DMS79 (cell line): ENCODE results near the gene KRTAP4-6.
"Not testable (repeated sequence)": the region's sequence is repeated elsewhere in the genome, so short reads cannot be mapped to it uniquely, and the experiment has no call there.

Source experiments
- DNase-seq: peaks from one replicate; lab custom pipeline; 2025; lab: John Stamatoyannopoulos, UW

The KRTAP4-6 gene

DNA sequence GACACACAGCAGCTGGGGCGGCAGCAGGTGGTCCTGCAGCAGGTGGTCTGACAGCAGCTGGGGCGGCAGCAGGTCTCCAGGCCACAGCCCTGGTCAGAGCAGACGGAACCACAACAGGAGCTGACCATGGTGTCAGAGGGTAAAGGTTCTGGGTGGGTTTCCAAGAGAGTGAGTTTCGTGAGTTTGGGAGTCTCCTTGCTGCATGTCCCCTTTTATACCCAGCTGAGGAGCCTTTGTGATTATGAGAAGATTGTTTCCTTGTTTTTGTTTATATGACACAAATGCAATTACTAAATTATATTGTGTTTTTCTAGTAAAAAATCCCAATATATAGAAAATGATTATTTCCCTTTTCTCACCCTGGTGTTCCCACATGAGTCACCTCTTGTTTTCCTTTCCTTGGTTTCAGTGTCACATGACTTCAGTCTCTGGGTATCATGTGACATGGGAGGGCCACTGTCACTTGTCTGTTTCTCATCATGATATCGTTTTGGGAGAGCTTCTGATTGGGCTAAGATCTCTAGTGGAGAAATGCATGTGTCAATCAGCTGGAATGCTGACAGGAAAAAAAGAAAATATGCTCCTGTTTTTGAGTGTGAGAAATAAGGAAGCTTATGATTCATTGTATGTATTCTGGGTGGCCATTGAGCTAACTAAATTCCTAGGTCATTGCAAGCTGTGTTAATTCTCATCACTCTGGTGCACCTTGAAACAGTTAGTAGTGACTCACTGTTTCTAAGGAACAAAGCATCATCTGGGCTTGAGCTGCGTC is at the start of gene KRTAP4-6:
TSS of gene KRTAP4-6 (minus strand) at position 185 of the 772 bp plus-strand sequence. CDS start at position 128, 57 bp downstream.
- DNase-seq, result no peak

DNA sequence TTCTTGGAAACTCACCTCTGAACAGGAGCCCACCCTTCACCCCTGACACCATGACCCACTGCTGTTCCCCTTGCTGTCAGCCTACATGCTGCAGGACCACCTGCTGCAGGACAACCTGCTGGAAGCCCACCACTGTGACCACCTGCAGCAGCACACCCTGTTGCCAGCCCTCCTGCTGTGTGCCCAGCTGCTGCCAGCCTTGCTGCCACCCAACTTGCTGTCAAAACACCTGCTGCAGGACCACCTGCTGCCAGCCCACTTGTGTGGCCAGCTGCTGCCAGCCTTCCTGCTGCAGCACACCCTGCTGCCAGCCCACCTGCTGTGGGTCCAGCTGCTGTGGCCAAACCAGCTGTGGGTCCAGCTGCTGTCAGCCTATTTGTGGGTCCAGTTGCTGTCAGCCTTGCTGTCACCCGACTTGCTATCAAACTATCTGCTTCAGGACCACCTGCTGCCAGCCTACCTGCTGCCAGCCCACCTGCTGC is 49.5 kb upstream of the KRTAP4-6 start, which contains the start of gene KRTAP9-1:
TSS of gene KRTAP9-1 (plus strand) at position 51 of the 482 bp plus-strand sequence. CDS start at position 51, 0 bp downstream.
- DNase-seq, result not testable (repeated sequence)

DNA sequence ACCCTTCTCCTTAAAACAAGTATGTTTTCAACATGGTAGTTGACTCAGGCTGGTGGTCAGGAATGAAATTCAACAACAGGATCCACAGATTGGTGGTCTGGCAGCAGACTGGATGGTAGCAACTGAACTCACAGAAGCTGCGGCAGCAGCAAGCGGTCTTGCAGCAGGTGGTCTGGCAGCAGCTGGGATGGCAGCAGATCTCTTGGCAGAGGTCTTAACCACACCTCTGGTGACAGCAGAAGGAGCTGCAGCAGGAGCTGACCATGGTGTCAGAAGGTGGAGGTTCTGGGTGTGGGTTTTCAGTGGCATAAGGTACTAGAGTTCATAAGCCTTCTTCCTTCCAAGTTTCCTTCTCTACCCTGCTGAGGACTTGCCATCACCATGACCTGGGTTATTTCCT is 46.5 kb upstream of the KRTAP4-6 start:
- DNase-seq, result no peak

DNA sequence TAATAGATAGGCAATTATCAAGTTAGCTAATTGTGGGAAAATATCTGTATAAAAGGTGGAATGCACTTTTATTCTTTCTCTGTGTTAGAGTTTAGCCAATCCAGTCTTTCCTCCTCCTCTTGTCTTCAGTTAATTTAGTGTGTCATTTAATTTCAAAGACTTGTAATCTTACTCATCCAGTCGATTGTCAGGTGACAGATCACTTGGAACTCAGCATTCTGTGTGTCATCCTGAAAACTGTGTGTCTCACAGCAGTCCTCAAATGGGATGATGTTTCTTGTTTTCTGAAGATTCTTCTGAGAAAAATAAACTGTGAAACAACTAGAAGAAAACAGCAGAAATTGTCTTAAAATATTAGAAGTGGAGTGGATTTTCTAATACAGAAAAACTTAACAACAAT is 44.7 kb upstream of the KRTAP4-6 start:
- no peak for DNase-seq

DNA sequence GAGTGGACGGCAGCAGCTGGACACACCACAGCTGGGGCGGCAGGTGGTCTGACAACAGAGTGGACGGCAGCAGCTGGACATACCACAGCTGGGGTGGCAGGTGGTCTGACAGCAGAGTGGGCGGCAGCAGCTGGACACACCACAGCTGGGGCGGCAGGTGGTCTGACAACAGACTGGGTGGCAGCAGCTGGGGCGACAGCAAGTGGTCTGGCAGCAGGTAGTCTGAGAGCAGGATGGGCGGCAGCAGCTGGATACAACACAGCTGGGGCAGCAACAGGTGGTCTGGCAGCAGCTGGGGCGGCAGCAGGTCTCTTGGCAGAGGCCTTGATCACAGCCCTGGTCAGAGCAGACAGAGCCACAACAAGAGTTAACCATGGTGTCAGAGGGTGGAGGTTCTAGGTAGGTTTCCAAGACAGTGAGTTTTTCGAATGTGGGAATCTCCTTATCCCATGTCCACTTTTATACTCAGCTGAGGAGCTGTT is 44.2 kb upstream of the KRTAP4-6 start, which contains the start of gene KRTAP4-1:
TSS of gene KRTAP4-1 (minus strand) at position 432 of the 482 bp plus-strand sequence. CDS start at position 375, 57 bp downstream.
- no peak for DNase-seq

DNA sequence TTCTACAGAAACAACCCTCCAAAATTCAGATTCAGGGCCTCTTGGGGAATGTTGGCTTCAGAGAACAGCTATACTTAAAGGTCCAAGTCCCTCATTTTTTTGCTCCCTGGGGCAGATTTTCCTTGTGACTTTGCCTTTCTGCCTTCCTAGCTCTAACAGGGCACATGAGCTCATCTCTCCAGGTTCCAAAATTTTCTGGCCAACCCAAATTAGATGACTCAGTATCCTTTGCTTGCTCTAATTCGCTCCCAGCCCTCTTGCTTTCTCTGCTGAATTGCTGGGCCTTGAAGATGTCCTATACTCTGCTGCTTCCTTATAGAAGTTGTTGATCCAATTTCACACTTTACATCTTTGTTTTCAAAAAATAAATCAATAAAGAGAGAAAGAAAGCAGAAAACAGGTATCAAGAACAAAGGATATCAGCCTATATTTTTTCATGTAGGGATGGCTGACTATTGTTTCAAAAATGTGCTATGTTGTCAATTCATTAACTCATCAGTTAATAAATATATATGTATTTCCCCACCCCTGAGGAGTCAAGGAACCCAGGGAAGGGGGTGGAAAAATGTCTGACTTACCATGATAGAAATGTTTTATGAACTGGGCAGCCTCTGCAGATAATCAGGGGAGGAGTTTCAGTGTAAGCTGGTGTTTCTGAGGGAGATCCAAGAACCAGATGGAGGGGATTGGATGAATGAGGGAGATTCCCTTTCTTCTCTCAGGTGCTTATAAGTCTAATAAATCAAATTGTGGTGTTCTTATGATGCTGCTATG is 38.7 kb upstream of the KRTAP4-6 start:
- DNase-seq, result no peak

DNA sequence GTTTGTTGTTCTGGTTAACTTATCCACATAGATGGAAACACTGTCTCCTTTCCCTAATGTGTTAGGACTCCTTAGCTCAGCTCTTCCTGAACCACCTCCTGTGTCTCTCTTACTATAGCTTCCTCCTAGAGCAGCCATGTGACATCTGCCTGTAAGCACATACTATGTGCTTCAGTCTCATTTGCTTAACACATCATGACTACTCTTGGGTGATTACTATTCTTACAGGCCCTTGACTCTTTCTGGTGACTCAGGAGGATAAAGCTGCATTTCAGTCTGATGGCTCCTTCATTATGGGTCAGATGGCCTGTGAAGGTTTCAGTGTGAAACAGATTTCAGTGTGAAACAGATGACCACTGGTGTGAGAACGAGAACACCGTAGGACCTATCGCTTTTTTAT is 38.0 kb upstream of the KRTAP4-6 start:
- DNase-seq, result no peak

DNA sequence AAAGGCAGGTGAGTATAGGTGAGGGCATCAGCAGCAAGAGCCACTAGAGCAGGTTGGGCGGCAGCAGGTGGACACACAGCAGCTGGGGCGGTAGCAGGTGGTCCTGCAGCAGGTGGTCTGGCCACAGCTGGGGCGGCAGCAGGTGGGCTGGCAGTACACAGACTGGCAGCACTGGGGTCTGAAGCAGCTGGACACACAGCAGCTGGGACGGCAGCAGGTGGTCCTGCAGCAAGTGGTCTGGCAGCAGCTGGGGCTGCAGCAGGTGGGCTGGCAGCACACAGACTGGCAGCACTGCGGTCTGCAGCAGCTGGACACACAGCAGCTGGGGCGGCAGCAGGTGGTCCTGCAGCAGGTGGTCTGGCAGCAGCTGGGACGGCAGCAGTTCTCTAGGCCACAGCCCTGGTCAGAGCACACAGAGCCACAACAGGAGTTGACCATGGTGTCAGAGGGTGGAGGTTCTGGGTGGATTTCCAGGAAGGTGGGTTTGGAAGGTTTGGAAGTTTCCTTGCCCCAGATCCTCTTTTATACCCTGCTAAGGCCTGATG is 37.5 kb upstream of the KRTAP4-6 start, which contains the start of gene KRTAP4-2:
TSS of gene KRTAP4-2 (minus strand) at position 495 of the 545 bp plus-strand sequence. CDS start at position 438, 57 bp downstream.
- DNase-seq, result no peak

DNA sequence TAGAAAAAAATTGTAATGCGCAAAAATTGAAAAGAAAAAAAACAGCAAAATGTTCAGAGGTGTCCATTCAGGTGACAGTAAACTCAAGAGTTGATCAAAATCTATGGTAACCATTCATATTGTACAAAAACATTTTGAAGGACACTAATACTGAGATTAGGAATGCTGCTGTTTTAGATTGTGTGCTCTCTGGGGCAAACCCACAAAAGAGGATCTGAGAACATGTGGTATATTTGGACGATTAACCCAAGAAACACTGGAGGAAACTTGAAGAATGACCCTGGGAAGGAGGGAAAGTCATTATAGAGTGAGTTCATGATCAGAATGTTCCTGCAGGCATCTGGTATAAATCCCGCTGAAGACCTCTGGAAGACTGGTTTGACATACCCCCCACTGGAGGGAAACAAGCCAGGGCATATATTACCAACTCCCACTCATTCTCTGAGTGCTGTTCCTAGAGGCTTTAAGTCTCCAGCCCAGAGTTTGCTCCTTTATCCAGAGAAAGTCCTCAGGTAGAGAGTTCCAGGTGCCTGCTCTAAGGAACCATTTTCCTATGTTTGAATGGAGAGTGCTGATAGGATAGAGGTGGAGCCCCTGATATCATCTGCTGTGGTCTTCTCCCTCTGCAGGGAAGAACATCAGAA is 36.5 kb upstream of the KRTAP4-6 start:
- DNase-seq, result no peak

DNA sequence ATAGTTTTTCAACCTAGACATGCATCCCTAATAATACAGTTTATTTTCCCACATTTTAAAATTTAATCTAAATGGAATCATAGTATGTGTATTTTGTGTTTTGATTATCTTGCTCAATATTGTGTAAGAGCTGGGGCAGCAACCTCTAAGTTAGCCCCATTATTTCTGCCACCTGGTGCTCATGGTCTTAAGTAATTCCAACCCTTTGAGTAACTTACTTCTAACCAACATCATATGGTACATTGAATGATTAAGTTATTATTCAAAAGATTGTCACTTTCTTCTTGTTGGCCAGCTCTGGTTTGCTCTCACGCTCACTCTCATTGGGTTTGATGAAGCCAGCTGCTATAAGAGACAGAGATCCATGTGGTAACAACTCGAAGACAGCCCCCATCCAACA is 31.5 kb upstream of the KRTAP4-6 start:
- no peak for DNase-seq

DNA sequence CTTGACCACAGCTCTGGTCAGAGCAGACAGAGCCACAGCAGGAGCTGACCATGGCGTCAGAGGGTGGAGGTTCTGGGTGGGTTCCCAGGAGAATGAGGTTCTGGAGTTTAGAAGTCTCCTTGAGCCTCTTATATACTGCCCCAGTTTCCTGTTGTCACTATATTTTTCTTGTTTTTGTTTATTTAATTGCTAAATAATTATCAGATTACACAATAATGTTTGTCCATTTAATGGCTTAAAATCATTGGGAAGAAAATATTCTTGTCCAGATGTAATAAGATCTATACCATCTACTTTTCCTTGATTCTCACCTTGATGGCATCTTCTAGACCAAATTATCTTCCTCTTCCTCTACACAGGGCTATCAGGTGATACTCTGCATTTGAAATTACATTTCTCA is 27.8 kb upstream of the KRTAP4-6 start, which contains the start of gene KRTAP4-3:
TSS of gene KRTAP4-3 (minus strand) at position 101 of the 400 bp plus-strand sequence. CDS start at position 52, 49 bp downstream.
- no peak for DNase-seq

DNA sequence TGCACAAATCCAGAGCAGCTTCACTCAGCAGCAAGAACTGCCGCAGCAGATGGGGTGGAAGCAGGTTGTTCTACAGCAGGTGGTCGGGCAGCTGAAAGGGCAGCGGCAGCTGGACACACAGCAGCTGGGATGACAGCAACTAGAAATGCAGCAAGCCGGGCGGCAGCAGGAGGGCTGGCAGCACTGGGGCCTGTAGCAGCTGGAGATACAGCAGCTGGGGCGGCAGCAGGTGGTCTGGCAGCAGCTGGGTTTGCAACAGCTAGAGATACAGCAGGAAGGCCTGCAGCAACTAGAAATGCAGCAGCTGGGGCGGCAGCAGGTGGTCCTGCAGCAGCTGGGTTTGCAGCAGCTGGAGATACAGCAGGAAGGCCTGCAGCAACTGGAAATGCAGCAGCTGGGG is 27.2 kb upstream of the KRTAP4-6 start:
- DNase-seq, result no peak

DNA sequence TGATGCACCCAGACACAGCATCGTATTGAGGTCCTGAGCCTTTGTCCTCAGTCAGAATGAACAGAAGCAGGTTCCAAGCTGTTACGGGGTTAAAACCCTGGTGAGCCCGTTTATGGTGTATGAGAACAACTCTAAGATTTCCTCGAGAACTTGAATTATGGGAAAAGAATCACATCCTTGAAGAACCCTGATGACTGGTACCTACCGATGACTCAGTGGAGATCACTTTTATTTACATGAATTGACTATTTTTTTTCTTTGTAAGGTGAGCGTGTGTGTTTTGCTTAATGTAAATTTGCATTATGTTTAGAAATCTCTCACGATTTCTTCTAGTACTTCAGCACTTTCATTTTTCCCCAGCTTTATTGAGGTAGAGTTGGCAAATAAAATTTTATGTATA is 23.5 kb upstream of the KRTAP4-6 start:
- DNase-seq, result no peak

DNA sequence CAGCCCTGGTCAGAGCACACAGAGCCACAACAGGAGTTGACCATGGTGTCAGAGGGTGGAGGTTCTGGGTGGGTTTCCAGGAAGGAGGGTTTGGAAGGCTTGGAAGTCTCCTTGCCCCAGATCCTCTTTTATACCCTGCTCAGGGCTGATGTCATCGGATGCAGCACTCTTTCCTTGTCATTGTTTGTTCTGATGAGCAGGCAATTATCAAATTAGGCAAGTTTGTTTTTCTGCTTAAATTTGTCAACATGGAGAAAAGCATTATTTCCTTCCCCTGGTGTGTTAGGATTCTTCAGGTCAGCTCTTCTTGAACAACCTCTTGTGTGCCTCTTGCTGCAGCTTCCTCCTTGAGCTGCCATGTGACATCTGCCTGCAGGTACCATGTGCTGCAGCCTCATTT is 20.3 kb upstream of the KRTAP4-6 start, which contains the start of gene KRTAP4-4:
TSS of gene KRTAP4-4 (minus strand) at position 101 of the 400 bp plus-strand sequence. CDS start at position 44, 57 bp downstream.
- DNase-seq, result no peak

DNA sequence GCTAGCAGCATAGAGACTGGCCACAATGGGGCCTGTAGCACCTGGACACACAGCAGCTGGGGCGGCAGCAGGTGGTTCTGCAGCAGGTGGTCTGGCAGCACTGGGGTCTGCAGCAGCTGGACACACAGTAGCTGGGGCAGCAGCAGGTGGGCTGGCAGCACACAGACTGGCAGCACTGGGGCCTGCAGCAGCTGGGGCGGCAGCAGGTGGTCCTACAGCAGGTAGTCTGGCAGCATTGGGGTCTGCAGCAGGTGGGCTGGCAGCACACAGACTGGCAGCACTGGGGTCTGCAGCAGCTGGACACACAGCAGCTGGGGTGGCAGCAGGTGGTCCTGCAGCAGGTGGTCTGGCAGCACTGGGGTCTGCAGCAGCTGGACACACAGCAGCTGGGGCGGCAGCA is 19.8 kb upstream of the KRTAP4-6 start:
- DNase-seq, result not testable (repeated sequence)

DNA sequence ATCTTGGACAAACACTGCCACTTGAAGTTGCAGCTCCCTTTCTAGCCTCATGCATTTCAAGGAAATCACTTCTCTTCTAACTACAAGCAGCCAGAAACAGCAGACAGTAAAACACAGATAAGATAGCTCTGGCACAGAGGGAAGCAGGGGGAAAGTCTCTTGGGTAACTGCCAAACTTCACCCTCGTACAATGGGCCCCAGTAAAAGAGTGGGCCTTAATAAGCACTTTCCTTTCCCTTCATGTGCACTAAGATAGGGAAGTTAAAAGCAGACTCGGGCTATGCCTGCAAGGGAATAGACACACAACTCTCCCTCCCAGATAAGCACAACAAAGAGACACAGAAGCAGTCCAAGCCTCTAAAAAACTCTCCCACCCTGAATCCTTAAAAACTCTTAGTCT is 13.5 kb upstream of the KRTAP4-6 start:
- no peak for DNase-seq

DNA sequence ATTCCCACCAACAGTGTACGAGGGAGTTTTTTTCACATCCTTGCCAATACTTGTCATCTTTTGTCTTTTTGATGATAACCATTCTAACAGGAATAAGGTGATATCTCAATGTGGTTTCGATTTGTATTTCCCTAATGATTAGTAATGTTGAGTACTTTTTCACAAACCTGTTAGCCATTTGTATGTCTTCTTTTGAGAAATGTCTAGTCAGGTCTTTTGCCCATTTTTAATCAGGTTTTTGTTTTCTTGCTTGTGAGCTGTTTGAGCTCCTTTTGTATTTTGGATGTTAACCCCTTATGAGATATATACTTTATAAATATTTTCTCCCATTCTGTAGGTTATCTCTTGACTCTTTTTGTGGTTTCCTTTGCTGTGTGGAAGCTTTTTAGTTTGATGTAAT is 11.2 kb upstream of the KRTAP4-6 start:
- no peak for DNase-seq

DNA sequence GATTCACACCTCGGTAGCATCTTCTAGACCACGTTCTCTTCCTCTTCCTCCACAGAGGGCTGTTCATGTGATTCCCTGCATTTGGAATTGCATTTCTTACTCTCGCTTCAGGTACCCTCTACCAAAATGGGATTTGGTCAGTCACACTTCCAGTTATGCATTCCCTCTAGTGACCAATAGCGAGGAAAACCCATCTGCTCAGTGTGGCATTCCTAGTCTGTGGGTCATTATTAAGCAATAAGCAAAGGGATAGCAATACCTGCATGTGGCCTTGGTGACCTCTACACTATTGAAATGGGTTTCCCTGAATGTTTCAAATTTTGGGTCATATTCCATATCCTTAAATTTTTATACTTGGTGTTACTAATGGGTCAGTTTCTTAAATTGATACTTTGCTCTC is 9.7 kb upstream of the KRTAP4-6 start:
- DNase-seq, result no peak

DNA sequence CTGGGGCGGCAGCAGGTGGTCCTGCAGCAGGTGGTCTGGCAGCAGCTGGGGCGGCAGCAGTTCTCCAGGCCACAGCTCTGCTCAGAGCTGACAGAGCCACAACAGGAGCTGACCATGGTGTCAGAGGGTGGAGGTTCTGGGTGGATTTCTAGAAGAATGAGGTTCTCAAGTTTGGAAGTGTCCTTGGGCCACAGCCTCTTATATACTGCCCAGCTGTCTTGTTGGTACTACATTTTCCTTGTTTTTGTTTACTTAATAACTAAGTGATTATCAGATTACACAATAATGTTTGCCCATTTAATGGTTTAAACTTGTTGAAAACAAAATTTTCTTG is 9.3 kb upstream of the KRTAP4-6 start, which contains the start of gene KRTAP4-5:
TSS of gene KRTAP4-5 (minus strand) at position 174 of the 334 bp plus-strand sequence. CDS start at position 116, 58 bp downstream.
- DNase-seq, result no peak

DNA sequence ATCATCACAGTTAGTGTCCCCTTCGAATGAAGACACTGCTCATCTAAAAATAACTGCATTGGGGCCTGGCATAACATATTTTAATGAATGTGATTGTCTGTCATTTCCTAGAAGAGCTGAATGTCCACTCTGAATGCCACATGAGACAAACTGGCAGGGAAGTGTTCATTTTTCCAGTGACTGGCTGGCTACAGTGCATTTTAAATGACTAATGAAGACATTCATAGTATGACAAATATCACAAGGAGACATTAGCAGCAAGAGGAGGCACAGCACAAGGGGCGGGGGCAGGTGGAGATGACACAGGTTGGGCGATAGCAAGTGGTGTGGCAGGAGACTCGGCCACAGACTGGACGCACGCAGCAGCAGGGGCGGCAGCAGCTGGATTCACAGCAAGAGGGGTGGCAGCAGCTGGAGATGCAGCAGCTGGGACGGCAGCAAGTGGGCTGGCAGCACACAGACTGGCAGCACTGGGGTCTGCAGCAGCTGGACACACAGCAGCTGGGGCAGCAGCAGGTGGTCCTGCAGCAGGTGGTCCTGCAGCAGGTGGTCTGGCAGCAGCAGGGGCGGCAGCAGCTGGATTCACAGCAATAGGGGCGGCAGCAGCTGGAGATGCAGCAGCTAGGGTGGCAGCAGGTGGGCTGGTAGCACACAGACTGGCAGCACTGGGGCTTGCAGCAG is 8.8 kb upstream of the KRTAP4-6 start:
- not testable (repeated sequence) for DNase-seq
